DND-41 (cell line): ENCODE measurements around the gene ARHGAP9.

Experiments used
- ATAC-seq: fragments of 200-7000 bp; cut with Tn5 transposase; 3 replicates; pipeline ENCODE4 v1.9.1; 2021; ENCODE audit warnings: low read depth; ENCODE audit not compliant: insufficient read depth
- DNase-seq: peaks from one replicate; pipeline ENCODE4 v3.0.0-alpha.2; 2020
- H2AFZ ChIP-seq: 2 replicates; pipeline ENCODE4 v1.6.0; 2012; ENCODE audit warnings: low read depth, low read length
- H3K27ac ChIP-seq: 2 replicates; pipeline ENCODE4 v1.5.1; 2012; ENCODE audit warnings: low read length, inconsistent platforms
- H3K27me3 ChIP-seq: fragments of 200-600 bp; sonication (generic); 2 replicates; pipeline ENCODE4 v1.6.0; 2012; ENCODE audit warnings: low read length, mild to moderate bottlenecking, inconsistent platforms; ENCODE audit not compliant: insufficient read depth, poor library complexity
- H3K36me3 ChIP-seq: 2 replicates; pipeline ENCODE4 v1.5.1; 2012; ENCODE audit warnings: low read length, inconsistent platforms; ENCODE audit not compliant: insufficient read depth
- H3K4me1 ChIP-seq: 2 replicates; pipeline ENCODE4 v1.5.1; 2012; ENCODE audit warnings: mild to moderate bottlenecking, low read length; ENCODE audit not compliant: insufficient read depth
- H3K4me2 ChIP-seq: 2 replicates; pipeline ENCODE4 v1.6.0; 2012; ENCODE audit warnings: mild to moderate bottlenecking, moderate library complexity, low read length, inconsistent platforms; ENCODE audit not compliant: insufficient read depth
- H3K4me3 ChIP-seq, 2 experiments: fragments of 200-600 bp in 1 of 2; shearing (Covaris generic) in 1 of 2; 2 replicates each; pipeline ENCODE4 v1.5.1; 2012 to 2016; ENCODE audit warnings: inconsistent platforms in 2 of 2, low read length in 2 of 2, mild to moderate bottlenecking in 2 of 2, low read depth in 1 of 2, moderate library complexity in 1 of 2
- H3K79me2 ChIP-seq: 2 replicates; pipeline ENCODE4 v1.6.0; 2012; ENCODE audit warnings: low read length, inconsistent platforms; ENCODE audit not compliant: insufficient read depth
- H3K9ac ChIP-seq: 2 replicates; pipeline ENCODE4 v1.6.0; 2012; ENCODE audit warnings: low read depth, mild to moderate bottlenecking, inconsistent platforms, low read length, moderate library complexity
- H3K9me3 ChIP-seq: 2 replicates; pipeline ENCODE4 v1.5.1; 2012; ENCODE audit warnings: low read length, moderate library complexity, mild to moderate bottlenecking, inconsistent platforms; ENCODE audit not compliant: insufficient read depth, severe bottlenecking
- H4K20me1 ChIP-seq: 2 replicates; pipeline ENCODE4 v1.6.0; 2012; ENCODE audit warnings: low read length; ENCODE audit not compliant: insufficient read depth
- CTCF ChIP-seq: IDR thresholded peaks from 2 replicates; pipeline ENCODE4 v1.5.1; 2012; ENCODE audit warnings: borderline replicate concordance, low read length, moderate library complexity, mild to moderate bottlenecking; ENCODE audit not compliant: poor library complexity, severe bottlenecking; ENCODE audit errors: extremely low read depth
- EZH2 ChIP-seq: IDR thresholded peaks from 3 replicates; pipeline ENCODE4 v1.6.1; 2012; ENCODE audit warnings: borderline replicate concordance, low read depth, mild to moderate bottlenecking, moderate library complexity, low read length, inconsistent platforms; ENCODE audit not compliant: severe bottlenecking

Gene ARHGAP9

GRCh38 chr12:57474430-57474829, 5.2 kb downstream of the ARHGAP9 start:
- Histone ChIP-seq H3K4me3 (no peak overlapping the region), H3K27me3 (no peaks in the 10 kb centered on the region), H3K9ac (no peak overlapping the region), H3K4me1 (peaks cover 31% of the 10 kb centered on the region), H4K20me1 (no peaks in the 10 kb centered on the region), H3K36me3 (peaks cover 16% of the 10 kb centered on the region), H2AFZ (no peak overlapping the region), H3K79me2 (peaks cover 14% of the 10 kb centered on the region), H3K9me3 (no peaks in the 10 kb centered on the region), H3K27ac (no peak overlapping the region), H3K4me2 (no peak overlapping the region)
- DNase-seq: no peak
- no peak for ATAC-seq
- TF ChIP-seq CTCF: no peak
- no peak for TF ChIP-seq EZH2

- peaks cover 20% of the 10 kb centered on the region for H3K36me3 ChIP-seq
These were observed 5.8 kb downstream of the ARHGAP9 start for GRCh38 chr12:57473886-57474285.

GRCh38 chr12:57473392-57473791, 6.3 kb downstream of the ARHGAP9 start:
- H3K27ac ChIP-seq: no peak overlapping the region
- H3K36me3 ChIP-seq: peaks cover 20% of the 10 kb centered on the region
- no peaks in the 10 kb centered on the region for H3K9me3 ChIP-seq
- H3K4me3 ChIP-seq: no peak overlapping the region
- no peak overlapping the region for H2AFZ ChIP-seq
- H3K9ac ChIP-seq: no peak overlapping the region
- no peak overlapping the region for H3K4me2 ChIP-seq
- no peak for DNase-seq
- H3K79me2 ChIP-seq: peaks cover 14% of the 10 kb centered on the region
- H3K27me3 ChIP-seq: no peaks in the 10 kb centered on the region
- TF ChIP-seq CTCF (no peak), EZH2 (no peak)
- peaks cover 28% of the 10 kb centered on the region for H3K4me1 ChIP-seq
- H4K20me1 ChIP-seq: no peaks in the 10 kb centered on the region
- no peak for ATAC-seq

More at GRCh38 chr12:57473886-57474285, 5.8 kb downstream of the ARHGAP9 start:
- Histone ChIP-seq H2AFZ (no peak overlapping the region), H3K27ac (no peak overlapping the region), H3K4me3 (no peak overlapping the region), H3K4me2 (no peak overlapping the region), H3K79me2 (peaks cover 14% of the 10 kb centered on the region), H3K4me1 (peaks cover 31% of the 10 kb centered on the region), H3K9me3 (no peaks in the 10 kb centered on the region), H3K9ac (no peak overlapping the region), H4K20me1 (no peaks in the 10 kb centered on the region), H3K27me3 (no peaks in the 10 kb centered on the region)
- no peak for TF ChIP-seq EZH2
- no peak for TF ChIP-seq CTCF
- DNase-seq (no peak), ATAC-seq (no peak)

- Histone ChIP-seq H3K27me3 (no peaks in the 10 kb centered on the region), H3K27ac (no peak overlapping the region), H3K9ac (no peak overlapping the region), H3K4me3 (no peak overlapping the region), H4K20me1 (no peaks in the 10 kb centered on the region), H3K4me2 (no peak overlapping the region), H3K9me3 (no peaks in the 10 kb centered on the region), H2AFZ (no peak overlapping the region), H3K36me3 (peaks cover 20% of the 10 kb centered on the region), H3K4me1 (peaks cover 18% of the 10 kb centered on the region), H3K79me2 (peaks cover 14% of the 10 kb centered on the region)
- TF ChIP-seq CTCF: no peak
- ATAC-seq (no peak), DNase-seq (no peak)
These were observed 7.3 kb downstream of the ARHGAP9 start for GRCh38 chr12:57472391-57472790.
